Fibroblast of skin of right quadriceps (primary cell): ENCODE data around the gene STRADA.

ENCODE experiments used
- DNase-seq: peaks from one replicate; pipeline ENCODE4 v3.0.0-alpha.2; 2013

The STRADA gene

DNA sequence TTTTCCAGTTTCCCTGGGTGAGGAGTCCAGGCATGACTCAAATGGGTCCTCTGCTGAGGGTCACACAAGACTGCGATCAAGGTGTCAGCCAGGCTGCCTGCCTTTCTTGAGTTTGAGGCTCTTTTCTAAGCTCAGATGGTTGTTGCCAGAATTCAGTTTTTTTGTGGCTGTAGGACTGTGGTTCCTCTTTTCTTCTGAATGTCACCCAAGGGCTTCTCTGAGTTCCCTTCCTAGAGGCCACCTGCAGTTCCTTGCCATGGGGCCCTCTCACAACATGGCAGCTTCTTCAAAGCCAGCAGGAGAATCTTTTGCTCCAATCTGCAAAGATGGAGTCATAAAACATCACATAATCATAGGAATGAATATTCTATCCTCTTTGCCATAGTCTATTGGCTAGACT lies 59.2 kb downstream of the STRADA start:
- DNase-seq, result no peak

DNA sequence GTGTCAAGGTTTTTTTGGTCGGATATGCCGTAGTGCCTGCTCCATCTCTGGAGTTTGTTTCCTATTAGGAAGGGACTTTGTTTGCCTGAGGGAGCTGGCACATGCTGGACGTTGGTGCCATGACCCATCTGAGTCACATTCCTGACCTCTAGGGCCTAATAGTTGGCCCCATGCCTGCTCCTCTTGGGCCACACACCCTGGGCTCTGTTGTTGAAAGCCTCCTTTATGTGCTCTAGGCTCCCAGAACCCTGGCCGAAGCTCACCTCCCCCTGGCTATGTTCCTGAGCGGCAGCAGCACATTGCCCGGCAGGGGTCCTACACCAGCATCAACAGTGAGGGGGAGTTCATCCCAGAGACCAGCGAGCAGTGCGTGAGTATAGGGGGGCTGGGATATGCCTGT lies 60.1 kb downstream of the STRADA start:
- DNase-seq, result no peak

DNA sequence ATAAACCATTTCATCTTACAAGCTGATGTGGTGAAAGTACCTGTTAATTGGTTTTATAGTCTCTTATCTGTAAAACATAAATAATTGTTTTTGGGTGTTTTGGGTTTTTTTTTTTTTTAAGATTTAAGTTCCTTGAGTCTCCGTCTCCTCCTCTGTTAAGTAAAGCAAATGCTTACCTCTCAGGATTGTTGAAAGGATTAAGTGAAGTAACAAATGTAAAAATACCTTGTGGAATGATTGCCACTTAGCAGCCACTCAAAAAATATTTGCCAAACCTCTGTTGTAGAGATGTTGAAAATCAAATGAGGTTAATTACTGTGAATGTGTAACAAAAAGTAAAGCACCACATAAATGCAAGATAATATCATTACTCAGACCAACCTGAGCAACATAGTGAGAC lies 60.9 kb downstream of the STRADA start:
- DNase-seq, result no peak

DNA sequence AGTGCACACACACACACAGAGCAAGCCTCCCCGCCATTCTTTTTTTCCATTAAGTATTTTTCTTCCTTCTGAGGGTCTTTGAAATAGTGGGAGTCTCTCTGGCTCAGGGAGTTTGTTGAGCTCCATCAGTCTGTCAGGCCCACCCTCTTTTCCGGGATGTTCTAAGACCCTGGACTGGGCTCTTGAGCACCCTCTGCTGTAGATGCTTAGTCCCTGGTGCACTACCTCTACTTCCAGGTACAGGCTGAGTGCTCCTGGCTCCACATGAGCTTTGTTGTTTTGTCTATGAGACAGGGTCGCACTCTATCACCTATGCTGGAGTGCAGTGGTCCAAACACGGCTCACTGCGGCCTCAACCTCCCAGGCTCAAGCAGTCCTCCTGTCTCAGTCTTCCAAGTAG lies 62.4 kb downstream of the STRADA start:
- DNase-seq, result no peak

DNA sequence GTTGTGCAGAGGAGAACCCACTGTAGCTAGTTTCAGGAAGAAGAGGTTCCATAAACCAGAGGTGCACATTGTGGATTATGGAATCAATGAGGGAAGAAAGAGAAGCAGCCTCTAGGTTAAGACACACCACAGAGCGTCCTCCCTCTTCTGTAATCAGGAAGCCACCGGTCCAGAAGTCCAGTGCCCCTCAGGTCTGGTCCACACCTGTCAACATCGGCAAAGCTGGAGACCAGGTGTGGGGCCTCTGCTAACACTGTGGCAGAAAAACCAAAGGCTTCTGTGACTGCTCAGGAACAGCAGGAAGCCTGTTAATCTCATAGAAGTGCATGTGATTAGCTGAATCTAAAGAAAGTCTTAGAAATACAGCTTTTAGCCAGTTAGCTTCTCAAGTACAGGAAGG lies 65.0 kb downstream of the STRADA start:
- no peak for DNase-seq

DNA sequence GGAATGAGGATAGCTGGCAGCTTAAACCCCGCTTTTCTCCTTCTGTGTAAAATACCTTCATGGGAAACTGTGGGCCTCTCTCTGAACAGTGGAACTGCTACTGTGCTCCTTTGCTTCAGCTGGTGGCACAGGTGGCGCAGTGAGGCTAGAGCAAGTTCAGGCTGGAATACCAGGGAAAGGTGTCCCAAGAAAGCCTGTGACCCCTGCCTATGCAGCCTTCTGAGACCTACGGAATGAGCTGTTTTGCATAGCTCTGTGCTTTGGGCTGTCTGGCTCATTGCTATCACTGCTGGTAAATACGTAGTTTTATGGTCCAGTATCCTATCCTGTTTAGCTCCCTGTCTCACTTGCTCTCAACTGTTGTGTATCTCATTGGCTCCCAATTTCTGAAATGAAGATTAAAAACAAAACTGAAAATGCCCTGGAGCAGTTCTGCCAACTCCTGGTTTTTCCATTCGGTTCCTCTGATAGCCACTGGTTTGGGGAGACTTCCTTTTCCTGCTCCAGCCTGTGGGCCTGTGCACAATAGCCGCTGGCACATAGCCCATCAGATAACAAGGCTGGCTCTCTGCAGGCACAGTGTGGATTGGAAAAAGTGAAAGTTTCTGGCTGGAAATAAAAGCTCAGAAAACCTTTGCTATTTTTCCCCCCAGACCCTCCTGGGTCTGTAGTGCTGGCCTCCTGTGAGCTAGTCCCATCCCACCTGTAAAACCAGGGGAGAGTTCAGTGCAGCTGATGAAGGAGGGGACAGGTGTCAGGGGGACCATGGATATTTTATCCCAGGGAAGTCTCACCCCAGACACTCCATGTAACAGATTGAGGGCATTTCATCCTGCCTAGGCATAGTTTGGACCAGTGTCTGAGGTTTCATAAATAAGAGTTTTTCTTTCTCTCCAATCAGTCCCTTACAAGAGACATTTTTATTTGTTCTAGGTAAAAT lies 65.7 kb downstream of the STRADA start:
- DNase-seq, result peak; percentile 70

DNA sequence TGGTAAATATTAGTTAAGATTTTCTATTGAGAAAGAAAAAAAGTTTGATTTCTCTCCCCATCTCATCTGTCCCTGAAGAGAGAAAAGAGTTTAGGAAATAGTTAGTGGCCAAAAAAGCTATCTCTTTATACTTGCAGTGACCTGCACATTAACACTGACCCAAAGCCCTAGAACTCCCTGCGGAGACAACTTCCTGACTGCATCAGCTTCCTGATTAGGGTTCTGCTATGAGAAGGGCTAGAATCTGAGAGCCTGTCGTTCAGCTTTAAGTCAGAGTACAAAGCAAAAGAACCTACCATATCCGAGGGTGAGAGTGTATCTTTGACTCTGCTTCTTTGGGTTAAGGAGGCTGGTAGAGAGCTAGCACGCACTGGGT lies 66.4 kb downstream of the STRADA start:
- no peak for DNase-seq

DNA sequence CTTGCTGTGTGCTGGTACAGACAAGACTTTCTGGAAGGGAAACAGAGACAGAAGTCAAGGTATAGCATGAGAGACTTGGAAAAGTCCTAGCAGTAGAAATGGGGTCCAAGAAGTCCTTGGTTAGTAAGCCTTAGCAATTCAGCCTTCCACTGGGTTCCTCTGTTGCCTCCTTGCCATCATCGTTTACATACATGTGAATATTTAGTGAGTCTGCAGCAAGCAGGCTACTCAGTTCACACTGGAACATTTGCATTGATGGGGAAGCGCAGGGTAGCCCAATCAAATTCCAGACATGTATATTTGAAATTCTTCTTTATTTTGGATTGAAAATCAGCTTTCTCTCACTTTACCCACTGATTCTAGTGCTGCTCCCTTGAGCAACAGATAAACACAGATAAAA lies 68.7 kb downstream of the STRADA start:
- DNase-seq, result no peak

DNA sequence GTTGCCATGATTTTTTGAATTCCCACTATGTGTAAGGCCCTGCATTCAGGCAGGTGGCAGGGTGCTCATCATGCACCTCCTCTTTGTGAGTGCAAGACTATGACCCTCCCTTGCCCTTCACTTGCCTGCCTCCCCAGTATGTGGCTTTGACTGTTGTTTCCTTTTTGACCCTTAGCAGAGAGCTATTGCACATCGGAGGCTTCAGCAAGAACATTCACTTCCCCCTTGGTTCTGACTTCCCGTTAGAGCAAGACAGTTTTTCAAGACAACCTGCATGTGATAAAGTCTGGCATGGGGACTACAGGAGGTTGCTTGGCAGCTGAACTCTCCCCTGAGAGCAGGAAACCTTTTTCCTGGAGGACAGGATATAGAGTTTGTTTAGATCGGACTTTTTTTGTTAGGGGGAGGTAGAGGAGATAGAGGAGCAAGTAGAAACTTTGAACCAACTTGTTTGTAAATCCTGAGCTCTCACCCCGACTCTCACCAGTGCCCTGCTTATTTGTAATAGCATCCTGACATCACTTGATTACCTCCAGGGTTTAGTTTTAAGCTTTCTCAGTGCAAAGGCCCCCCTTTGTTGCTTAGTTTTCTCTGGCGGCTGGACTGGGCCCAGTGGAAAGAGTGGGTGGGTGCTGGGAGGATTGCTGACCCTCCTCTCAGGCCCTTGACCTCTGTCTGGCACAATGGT lies 75.9 kb downstream of the STRADA start:
- no peak for DNase-seq

DNA sequence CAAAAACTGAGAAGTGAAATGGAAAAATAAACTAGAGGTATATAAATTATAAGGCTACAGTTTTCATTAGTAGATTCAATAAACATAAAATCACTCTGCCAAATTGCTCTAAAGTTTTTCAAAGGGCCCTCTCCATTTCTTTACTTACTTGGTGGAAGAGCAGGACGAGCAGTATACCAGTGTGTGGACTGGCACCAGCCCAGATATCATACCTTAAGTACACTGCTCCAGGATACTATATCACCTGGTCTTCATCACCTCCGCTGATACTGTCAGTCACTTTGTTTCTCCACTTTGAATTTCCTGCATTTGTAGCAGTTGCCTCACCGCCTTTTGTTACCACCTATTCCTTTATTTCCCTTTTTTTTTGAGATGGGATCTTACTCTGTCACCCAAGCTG lies 81.7 kb downstream of the STRADA start:
- DNase-seq, result no peak

DNA sequence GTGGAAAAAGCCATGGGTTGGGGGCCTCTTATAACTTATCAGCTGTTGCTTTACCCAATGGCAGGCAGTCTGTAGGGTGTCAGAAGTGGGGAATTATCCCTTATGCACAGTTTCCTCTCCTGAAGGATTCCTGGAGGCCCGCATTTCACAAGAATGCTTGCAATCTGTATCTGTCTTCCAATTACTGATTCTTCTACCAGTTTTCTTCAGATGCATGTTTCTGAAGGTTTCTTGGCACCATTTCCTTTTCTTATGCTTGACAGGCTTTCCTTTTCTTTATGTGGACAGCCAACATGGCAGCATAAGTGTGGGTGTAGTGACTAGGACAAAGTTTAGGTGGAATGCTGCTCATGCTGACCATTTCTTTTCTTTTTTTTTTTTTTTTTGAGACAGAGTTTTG lies 83.2 kb downstream of the STRADA start:
- DNase-seq, result no peak

DNA sequence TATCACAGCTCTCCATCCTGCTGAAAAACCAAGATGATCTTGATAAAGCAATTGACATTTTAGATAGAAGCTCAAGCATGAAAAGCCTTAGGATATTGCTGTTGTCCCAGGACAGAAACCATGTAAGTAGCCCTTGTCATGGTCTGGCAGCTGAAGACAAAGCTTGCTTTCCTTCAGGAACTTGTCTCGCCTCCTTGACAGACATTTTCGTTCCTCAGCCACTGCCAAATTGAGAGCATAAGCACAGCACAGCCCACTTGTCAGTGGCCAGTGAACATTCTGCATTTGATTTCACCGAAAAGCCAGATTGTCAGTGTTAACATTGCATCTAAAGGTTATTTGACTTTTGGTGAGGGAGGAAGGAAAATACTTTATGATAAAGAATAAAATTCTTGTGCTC lies 83.8 kb downstream of the STRADA start:
- DNase-seq, result no peak

DNA sequence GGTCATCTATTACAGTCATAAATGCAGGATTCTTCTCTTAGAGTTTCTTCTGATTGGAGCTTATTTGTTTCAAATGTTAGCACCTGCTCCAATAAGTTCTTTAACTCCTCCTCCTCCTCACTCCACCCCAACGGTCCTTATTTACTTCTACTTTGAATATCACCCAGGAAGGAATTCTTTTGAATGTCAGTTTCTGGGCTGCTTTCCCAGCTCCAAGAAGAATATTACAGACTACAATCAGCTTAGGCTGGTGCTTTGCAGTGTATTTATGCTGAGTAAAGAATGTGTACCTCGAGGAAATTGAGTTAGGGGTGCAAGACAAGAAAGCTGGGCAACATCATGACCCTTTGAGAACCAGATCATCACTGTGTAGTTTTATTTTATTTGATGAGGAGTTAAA lies 88.5 kb downstream of the STRADA start:
- DNase-seq, result no peak
